ENCODE results near the gene AGTPBP1.

DNA sequence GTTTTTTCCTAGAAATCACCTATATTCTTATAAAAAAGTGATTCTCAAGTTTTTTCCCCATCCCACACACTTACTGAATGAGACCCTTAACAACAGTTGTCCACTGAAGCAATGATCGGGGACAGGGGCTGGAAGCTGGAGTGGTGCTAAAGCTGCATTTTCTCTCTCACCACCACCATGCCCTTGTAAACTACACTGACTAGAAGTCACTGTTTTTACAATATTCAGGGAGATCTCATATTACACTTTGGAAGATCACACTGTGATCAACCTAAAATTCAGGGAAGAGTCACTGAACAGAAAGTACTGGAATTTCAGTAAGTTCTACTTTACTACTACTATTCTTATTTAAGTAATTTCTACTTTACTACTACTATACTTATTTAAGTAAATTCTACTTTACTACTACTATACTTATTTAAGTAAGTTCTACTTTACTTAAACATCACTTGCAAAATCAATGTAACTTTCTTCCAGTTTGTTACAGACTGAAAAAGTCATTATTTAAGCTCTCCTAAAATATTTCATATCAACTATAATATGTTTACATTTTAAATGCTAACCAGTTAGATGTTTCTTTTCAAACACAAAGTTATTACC is 164.3 kb downstream of the AGTPBP1 start:
- TF ChIP-seq, protein P1, sequence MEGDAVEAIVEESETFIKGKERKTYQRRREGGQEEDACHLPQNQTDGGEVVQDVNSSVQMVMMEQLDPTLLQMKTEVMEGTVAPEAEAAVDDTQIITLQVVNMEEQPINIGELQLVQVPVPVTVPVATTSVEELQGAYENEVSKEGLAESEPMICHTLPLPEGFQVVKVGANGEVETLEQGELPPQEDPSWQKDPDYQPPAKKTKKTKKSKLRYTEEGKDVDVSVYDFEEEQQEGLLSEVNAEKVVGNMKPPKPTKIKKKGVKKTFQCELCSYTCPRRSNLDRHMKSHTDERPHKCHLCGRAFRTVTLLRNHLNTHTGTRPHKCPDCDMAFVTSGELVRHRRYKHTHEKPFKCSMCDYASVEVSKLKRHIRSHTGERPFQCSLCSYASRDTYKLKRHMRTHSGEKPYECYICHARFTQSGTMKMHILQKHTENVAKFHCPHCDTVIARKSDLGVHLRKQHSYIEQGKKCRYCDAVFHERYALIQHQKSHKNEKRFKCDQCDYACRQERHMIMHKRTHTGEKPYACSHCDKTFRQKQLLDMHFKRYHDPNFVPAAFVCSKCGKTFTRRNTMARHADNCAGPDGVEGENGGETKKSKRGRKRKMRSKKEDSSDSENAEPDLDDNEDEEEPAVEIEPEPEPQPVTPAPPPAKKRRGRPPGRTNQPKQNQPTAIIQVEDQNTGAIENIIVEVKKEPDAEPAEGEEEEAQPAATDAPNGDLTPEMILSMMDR (IDR thresholded peaks at IDR 0.05; ENCODE audit: low read depth, low read length): no peak
- TF ChIP-seq EZH2phosphoT487 (IDR thresholded peaks at IDR 0.05; ENCODE audit: low read depth): no peak

All from OCI-LY3 (cell line).